HFF-Myc (cell line): ENCODE data around the gene ESYT2.

Source experiments
- DNase-seq: peaks from one replicate; pipeline ENCODE4 v3.0.0-alpha.2; 2011; ENCODE audit warnings: low read depth; ENCODE audit errors: extremely low read depth
- H3K4me3 ChIP-seq: replicated peaks from 2 replicates; pipeline ENCODE4 v1.5.1; 2011; ENCODE audit warnings: low read depth, mild to moderate bottlenecking, control low read depth, low read length
- CTCF ChIP-seq: IDR thresholded peaks from 2 replicates; pipeline ENCODE4 v1.5.1; 2012; ENCODE audit warnings: mild to moderate bottlenecking, low read depth, low read length, control low read depth; ENCODE audit errors: missing control alignments

Gene ESYT2

DNA sequence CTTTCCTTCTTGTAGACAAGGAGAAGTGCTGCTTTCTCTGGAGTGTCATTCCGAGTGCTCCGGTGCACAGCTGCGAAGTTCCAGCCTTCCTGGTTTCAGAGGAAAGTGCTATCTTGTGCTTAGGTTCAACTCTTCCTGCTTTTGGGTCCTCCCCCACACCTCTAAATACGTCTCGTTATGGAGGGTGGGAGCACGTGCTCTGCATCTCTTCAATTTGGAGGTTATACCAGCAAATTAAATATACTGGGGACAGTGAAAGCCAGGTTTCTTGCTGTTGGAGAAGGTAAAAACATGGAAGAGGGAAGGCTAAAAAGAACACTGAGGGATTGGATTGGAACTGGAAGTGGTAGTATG is 2.4 kb upstream of the ESYT2 start:
- H3K4me3 ChIP-seq, result no peak overlapping the region
- no peak for DNase-seq
- TF ChIP-seq CTCF, result no peak

DNA sequence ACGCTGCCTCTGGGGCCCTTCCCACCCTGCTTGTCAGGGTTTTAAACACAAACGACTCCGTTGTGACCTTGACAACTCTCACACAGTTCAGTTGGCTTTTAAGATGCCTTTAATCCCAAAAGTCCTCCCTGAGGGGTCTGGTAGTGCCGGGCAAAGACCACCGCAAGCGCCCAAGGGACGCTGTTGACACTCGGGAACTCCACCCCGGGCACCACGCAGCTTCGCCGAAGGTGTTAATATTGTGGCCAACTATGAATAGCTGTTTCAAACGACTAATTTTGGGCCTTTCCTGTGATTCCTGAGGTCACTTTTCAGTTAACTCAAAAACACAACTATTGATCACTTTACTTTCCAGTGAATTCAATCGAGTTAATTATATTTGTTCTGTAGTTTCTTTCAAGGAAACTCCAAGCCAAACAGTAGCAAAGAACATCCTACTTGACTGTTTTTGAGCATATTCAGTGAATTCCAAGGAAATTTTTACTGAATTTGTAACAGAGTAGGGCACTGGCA is 958 bp upstream of the ESYT2 start:
- peak overlapping the region; percentile 84 for H3K4me3 ChIP-seq
- TF ChIP-seq CTCF, result no peak
- DNase-seq, result no peak

DNA sequence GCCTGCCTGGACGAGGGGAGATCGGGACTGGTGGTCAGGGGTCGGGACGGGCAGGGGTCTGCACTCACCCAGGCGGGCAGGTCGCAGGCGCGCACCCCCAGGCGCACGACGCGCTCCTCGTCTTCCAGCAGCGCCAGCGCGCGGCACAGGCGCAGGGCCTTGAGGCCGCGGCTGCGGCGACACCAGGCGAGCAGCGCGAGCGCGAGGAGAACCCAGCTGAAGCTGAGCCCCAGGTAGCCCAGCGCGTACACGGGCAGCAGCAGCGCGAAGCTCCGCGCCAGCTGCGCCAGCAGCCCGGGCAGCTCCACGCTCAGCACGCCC is 328 bp downstream of the ESYT2 start:
- no peak for TF ChIP-seq CTCF
- H3K4me3 ChIP-seq, result peak overlapping the region; percentile 84
- no peak for DNase-seq

DNA sequence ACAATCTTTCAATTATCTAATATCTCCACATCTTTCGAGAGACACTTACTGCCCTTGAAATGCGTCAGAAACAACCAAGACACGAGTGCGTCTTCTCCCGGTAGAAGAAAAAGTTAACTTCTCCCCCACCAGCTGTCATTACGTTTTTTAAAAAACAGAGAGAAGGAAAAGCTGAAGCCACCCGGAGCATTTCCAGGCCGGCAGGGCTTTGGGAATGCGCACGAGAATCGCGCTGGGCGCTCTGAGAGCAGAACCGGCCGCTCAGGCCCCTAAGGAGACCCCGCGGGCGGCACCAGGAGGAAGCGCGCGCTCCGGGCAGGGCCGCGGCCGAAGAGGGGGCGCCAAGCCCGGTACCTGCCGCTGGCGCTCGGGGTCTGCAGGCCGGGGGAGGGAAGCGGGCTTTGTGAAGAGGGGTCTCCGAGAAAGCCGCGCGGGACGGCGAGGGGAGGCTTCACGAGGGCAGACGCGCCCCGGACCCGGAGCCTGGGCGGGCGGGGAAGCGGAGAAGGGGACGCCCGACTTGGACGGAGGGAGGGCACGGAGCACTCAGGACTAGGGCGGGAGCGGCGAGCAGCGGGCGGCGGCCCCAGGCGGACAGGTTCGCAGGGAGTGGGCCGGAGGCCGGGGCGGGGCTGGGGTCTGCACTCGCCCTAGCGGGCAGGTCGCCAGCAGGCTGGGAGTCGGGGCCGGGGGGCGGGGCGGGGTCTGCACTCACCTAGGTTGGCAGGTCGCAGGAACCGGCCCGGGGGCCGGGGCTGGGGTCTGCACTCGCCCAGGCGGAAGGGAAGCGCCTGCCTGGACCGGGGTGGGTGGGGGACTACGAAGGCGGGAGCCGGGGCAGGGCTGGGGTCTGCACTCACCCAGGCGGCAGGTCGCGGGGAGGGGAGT is 932 bp downstream of the ESYT2 start:
- no peak for DNase-seq
- H3K4me3 ChIP-seq, result peak overlapping the region; percentile 84
- TF ChIP-seq CTCF, result no peak

DNA sequence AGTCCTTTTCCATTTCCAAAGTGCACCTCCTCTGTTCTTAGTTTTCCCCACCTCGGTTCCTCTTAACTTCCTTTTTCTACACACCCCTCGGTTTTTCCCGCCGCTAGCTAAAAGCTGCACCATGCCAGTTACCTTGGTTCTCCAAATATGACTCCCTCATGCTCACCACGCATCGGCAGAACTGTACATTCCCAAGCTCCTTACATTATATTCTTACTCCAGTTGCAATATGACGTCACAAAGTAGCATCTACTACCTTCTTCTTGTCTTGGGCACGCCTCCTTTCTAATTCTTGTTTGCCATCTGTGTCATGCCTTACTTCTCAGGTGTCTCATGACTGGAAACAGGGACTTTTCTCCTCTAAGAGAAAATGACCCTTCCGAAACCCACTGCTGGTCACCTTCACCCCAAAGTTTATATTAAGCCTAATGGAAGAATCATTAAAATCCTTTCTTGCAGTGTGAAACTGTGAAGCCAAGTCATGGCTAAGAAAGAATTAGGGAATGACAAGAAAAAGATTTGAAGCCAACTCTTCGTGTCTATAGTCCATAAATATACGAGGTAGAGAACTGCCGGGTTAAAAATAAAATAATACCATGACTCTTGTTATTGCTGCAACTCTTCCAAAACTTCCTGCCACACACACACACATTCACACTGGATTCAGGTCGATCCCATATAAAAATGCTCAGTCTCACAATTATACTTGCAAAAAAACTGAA is 1.7 kb downstream of the ESYT2 start:
- peak overlapping the region; percentile 84 for H3K4me3 ChIP-seq
- DNase-seq, result no peak
- no peak for TF ChIP-seq CTCF

- no peak for TF ChIP-seq CTCF
- no peak for DNase-seq
- H3K4me3 ChIP-seq, result no peak overlapping the region
Observed at GRCh38 chr7:158825628-158826289, 3.5 kb downstream of the ESYT2 start.
